Heart left ventricle (tissue), 16 donors: ENCODE results near the gene AKR1E2. TPM values are rescaled to one million over a fixed set of nuclear protein-coding genes. Genes with fewer than 3 reads are reported as not detected.

ENCODE experiments used
- ATAC-seq, 4 donors: fragments of 200-7000 bp; cut with Tn5 transposase; one replicate each; pipeline ENCODE4 v1.9.1; 2020 to 2022; ENCODE audit warnings: moderate library complexity in 4 of 4, mild to moderate bottlenecking in 3 of 4, moderate number of reproducible peaks in 1 of 4
- DNase-seq, 5 donors: peaks; one replicate each; pipeline ENCODE4 v3.0.0-alpha.2; 2020
- H3K27ac ChIP-seq, 12 donors: fragments of 200-600 bp; sonication (generic) in 4 of 12; one replicate each; pipeline versions ENCODE4 v1.5.0 to v1.8.0; 2016 to 2022; ENCODE audit warnings: mild to moderate bottlenecking in 2 of 12
- H3K27me3 ChIP-seq, 9 donors: fragments of 200-600 bp; sonication (generic) in 2 of 9; one replicate each; pipeline versions ENCODE4 v1.5.1 to v1.8.0; 2016 to 2022; ENCODE audit warnings: mild to moderate bottlenecking in 3 of 9
- H3K36me3 ChIP-seq, 9 donors: fragments of 200-600 bp; sonication (generic) in 2 of 9; one replicate each; pipeline versions ENCODE4 v1.5.0 to v1.8.0; 2018 to 2022; ENCODE audit warnings: mild to moderate bottlenecking in 2 of 9
- H3K4me1 ChIP-seq, 12 donors: fragments of 200-600 bp; sonication (generic) in 4 of 12; one replicate each; pipeline versions ENCODE4 v1.5.0 to v1.8.0; 2016 to 2022; ENCODE audit warnings: mild to moderate bottlenecking in 3 of 12
- H3K4me3 ChIP-seq, 12 donors: fragments of 200-600 bp; sonication (generic) in 4 of 12; one replicate each; pipeline versions ENCODE4 v1.5.0 to v1.8.0; 2017 to 2022; ENCODE audit warnings: mild to moderate bottlenecking in 9 of 12, moderate library complexity in 4 of 12
- H3K9me3 ChIP-seq, 12 donors: fragments of 200-600 bp; sonication (generic) in 4 of 12; one replicate each; pipeline versions ENCODE4 v1.5.0 to v1.8.0; 2016 to 2022; ENCODE audit warnings: mild to moderate bottlenecking in 1 of 12
- POLR2A ChIP-seq, 2 donors: fragments of 450-650 bp; IDR thresholded peaks; one replicate each; pipeline ENCODE4 v1.6.1; 2017; ENCODE audit warnings: antibody characterized with exemption in 2 of 2, mild to moderate bottlenecking in 2 of 2, moderate library complexity in 2 of 2
- WGBS, 4 donors: extraction: QIAGEN DNeasy Blood & Tissue Kit in 2 of 4; methylation state at CpG; one replicate each; pipeline versions ENCODE4 v1.1.5 to v1.1.7; 2013 to 2018; 5-methylcytosine and 5-hydroxymethylcytosine counted together
- intact Hi-C, 10 donors: fragments of 100-400 bp; cut with DNase I; formaldehyde crosslinking; loops; one replicate each; pipeline versions ENCODE4 v1.11.1 to v1.14.2; 2022
- polyA plus RNA-seq, 2 donors: library from polyadenylated mRNA; stranded (reverse); fragments of 200-250 nt; gene quantifications; one replicate each; pipeline ENCODE4 v1.2.3, GENCODE V29; 2013
- total RNA-seq, 9 donors: library from RNA; depleted of rRNA in 2 of 9; stranded (reverse); fragments of >200 nt in 2 of 9; fragmentation: NEBNext Ultra II Directional in 3 of 9; extraction: Animal tissue kit (Norgen Biotek cat#: 25700) in 3 of 9; gene quantifications; one replicate each; pipeline versions ENCODE4 v1.1.0 to v1.2.4, GENCODE V29; 2016 to 2023
- TF ChIP-seq, protein P1 (sequence below), 12 donors: fragments of 200-600 bp; sonication (generic) in 4 of 12; IDR thresholded peaks; one replicate each; pipeline versions ENCODE4 v1.5.0 to v1.8.0; 2018 to 2022; ENCODE audit warnings: antibody characterized with exemption in 12 of 12, mild to moderate bottlenecking in 5 of 12
- donor health status: ischemic (EF 13 %, LVEDD 7.1; RV severe dilation, severe dysfunction).
- donor health status: healthy with polysubstance abuse.
- donor health status: DM: no; HTN: yes; CAD: no.
- donor health status: DM: no; HTN: no; CAD: no.
- donor health status: ischemic (EF 25% LVEDD 6.9; RV normal size, moderate dysfunction).
- donor health status: ischemic (EF 25% LVEDD 5.7; RV mildly dilated, moderate dysfunction).
- donor health status: healthy.
- donor health status: DM: yes; HTN: yes; CAD: no.
- donor health status: ischemic (EF 35%, LVEDD 5.7; RV mildly dilated, moderate dysfunction).
- donor health status: nonischemic (EF 11% LVEDD 7.7; RV severe dilation, severe dysfunction).
- donor health status: DM: yes; HTN: yes; CAD: no.
- donor health status: PGD.
- donor health status: ischemic (EF 29% LVEDD 5.4; RV normal size, mild dysfunction).
- donor health status: nonischemic (EF 23%, LVEDD 6.1; RV moderate dilation, normal function).

AKR1E2 gene
- total and polyA plus RNA-seq, 11 donors, result 1.2 to 8.0 (median 3.8) TPM

DNA sequence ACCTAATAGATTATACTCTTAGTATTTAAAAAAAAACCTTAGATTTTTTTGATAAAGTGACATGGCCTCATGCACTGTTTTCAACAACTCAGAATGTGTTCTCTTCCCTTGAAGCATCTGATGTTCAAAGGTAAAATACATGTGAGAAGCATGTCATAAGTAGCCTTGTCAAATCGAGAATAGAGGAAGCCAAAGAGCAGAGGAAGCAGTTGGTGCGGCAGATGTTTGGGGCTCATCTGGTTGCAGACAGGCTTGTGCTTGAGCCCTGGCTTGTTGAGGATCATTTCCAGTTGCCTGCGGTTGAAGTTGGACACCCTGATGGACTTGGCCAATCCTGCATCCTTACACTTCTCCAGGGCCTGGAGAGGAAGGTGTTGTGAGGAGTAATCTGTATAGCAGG lies 59.2 kb downstream of the AKR1E2 start:
- WGBS, 4 donors, result 59 to 71% (median 63%) methylated on average over 3 of the region's 3 CpGs
- H3K4me3 ChIP-seq, result no peak overlapping the region
- no peak overlapping the region for H3K27ac ChIP-seq
- H3K4me1 ChIP-seq, result peaks cover 0 to 10% (median 0%) of the 10 kb centered on the region in 12 donors
- ATAC-seq (no peak), DNase-seq (no peak)
- H3K36me3 ChIP-seq, result no peaks in the 10 kb centered on the region
- H3K9me3 ChIP-seq, result no peaks in the 10 kb centered on the region
- TF ChIP-seq POLR2A (IDR thresholded peaks at IDR 0.05), result no peak
- TF ChIP-seq, protein P1, sequence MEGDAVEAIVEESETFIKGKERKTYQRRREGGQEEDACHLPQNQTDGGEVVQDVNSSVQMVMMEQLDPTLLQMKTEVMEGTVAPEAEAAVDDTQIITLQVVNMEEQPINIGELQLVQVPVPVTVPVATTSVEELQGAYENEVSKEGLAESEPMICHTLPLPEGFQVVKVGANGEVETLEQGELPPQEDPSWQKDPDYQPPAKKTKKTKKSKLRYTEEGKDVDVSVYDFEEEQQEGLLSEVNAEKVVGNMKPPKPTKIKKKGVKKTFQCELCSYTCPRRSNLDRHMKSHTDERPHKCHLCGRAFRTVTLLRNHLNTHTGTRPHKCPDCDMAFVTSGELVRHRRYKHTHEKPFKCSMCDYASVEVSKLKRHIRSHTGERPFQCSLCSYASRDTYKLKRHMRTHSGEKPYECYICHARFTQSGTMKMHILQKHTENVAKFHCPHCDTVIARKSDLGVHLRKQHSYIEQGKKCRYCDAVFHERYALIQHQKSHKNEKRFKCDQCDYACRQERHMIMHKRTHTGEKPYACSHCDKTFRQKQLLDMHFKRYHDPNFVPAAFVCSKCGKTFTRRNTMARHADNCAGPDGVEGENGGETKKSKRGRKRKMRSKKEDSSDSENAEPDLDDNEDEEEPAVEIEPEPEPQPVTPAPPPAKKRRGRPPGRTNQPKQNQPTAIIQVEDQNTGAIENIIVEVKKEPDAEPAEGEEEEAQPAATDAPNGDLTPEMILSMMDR (IDR thresholded peaks at IDR 0.05), result no peak
- H3K27me3 ChIP-seq, result no peaks in the 10 kb centered on the region
- intact Hi-C loops, result no loop called here

DNA sequence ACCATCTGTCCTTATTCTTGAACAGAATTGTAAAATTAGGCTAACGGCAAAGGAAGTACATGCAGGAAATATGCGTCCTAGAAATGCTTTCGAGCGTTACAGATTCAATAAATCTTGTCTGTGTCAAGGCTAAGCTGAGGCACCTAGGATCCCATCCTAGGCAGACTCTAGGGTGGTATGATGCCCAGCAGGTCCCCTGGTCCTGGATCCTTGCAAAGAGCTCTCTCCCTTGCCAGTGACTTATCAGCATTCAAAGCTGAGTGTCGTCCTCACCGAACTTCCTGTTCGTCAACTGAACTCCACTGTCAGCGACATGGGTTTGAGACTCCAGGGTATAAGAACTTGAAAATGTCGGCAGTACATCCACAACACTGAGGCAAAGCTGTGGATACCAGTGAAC lies 61.5 kb downstream of the AKR1E2 start:
- Histone ChIP-seq H3K27ac (no peak overlapping the region), H3K9me3 (no peaks in the 10 kb centered on the region), H3K4me1 (peaks cover 0 to 8% (median 0%) of the 10 kb centered on the region in 12 donors), H3K36me3 (no peaks in the 10 kb centered on the region), H3K4me3 (no peak overlapping the region), H3K27me3 (no peaks in the 10 kb centered on the region)
- TF ChIP-seq, protein P1 (IDR thresholded peaks at IDR 0.05), result no peak
- TF ChIP-seq POLR2A (IDR thresholded peaks at IDR 0.05), result no peak
- no peak for ATAC-seq
- intact Hi-C loops, result no loop called here
- 77 to 86% (median 82%) methylated on average over 9 of the region's 9 CpGs for WGBS, 4 donors
- no peak for DNase-seq

DNA sequence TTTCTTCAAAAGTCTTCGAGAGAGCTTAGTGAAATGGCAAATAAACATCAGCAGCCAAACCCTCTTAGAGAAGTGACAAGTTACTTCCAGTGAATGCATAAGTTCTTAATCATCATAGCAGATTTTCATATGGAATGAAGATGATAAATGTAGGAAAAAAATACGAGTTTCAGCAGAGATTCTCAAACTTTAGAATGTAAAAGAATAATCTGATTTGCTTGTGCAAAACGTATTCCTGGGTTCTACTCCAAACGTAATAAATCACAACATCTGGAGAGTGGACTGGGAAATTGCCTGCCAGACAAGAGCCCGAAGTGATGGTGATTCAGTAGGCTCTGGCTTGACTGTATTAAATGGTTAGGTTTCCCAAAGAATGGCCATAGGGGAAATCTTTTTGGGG lies 62.2 kb downstream of the AKR1E2 start:
- 64 to 74% (median 66%) methylated on average over 5 of the region's 5 CpGs for WGBS, 4 donors
- Histone ChIP-seq H3K27me3 (no peaks in the 10 kb centered on the region), H3K4me1 (peaks cover 0 to under 1% (median 0%) of the 10 kb centered on the region in 12 donors), H3K4me3 (no peak overlapping the region), H3K27ac (no peak overlapping the region), H3K9me3 (no peaks in the 10 kb centered on the region), H3K36me3 (no peaks in the 10 kb centered on the region)
- ATAC-seq (no peak), DNase-seq (no peak)
- intact Hi-C loops, result no loop called here
- no peak for TF ChIP-seq POLR2A (IDR thresholded peaks at IDR 0.05)
- TF ChIP-seq, protein P1 (IDR thresholded peaks at IDR 0.05), result no peak

DNA sequence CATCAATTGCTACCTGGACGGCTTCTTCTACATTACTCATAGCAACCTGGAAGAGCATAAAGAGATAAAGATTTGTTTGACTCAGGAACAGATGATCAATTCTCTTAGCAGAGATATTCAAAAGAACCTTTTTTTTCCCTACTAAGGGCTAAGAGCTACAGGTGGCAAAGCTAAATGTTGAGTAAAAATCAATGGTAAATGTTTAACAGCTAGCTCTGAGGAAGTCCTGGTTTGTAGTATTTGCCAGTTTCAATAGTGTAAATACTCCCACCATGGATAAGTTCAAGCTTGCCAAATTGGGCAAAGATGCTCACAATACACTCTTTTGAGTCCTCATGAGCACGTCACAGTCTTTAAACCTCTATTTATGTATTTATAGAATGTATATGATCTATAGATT lies 64.0 kb downstream of the AKR1E2 start:
- no peaks in the 10 kb centered on the region for H3K9me3 ChIP-seq
- H3K27ac ChIP-seq, result no peak overlapping the region
- intact Hi-C loops, result no loop called here
- H3K36me3 ChIP-seq, result no peaks in the 10 kb centered on the region
- WGBS, 4 donors, result 94 to 99% (median 95%) methylated on average over 2 of the region's 2 CpGs
- peaks cover 0 to 8% (median 0%) of the 10 kb centered on the region in 12 donors for H3K4me1 ChIP-seq
- ATAC-seq (no peak), DNase-seq (no peak)
- H3K4me3 ChIP-seq, result no peak overlapping the region
- no peaks in the 10 kb centered on the region for H3K27me3 ChIP-seq
- no peak for TF ChIP-seq POLR2A (IDR thresholded peaks at IDR 0.05)
- TF ChIP-seq, protein P1 (IDR thresholded peaks at IDR 0.05), result no peak
